Breast epithelium (tissue), 3 donors: ENCODE data around the gene LEKR1.

Source experiments
- CTCF ChIP-seq, 3 donors: fragments of 450-650 bp; IDR thresholded peaks; one replicate each; pipeline ENCODE4 v1.5.1; 2016 to 2017; ENCODE audit warnings: antibody characterized with exemption in 3 of 3, mild to moderate bottlenecking in 3 of 3, moderate library complexity in 3 of 3
- POLR2A ChIP-seq: fragments of 450-650 bp; IDR thresholded peaks from one replicate; pipeline ENCODE4 v1.6.1; 2016; ENCODE audit warnings: antibody characterized with exemption, mild to moderate bottlenecking, moderate library complexity

GRCh38 chr3:157043771-157044170, 217.6 kb downstream of the LEKR1 start:
- no peak for TF ChIP-seq CTCF (IDR thresholded peaks at IDR 0.05)
- TF ChIP-seq POLR2A: no peak
